Panc1 (cell line): ENCODE measurements around the gene PAGR1. TPM values are rescaled to one million over a fixed set of nuclear protein-coding genes. Genes with fewer than 3 reads are reported as not detected.

Experiments used
- ATAC-seq: fragments of 200-7000 bp; cut with Tn5 transposase; 2 replicates; pipeline ENCODE4 v1.9.1; 2020; ENCODE audit warnings: mild to moderate bottlenecking, moderate library complexity
- BruUV-seq: library from RNA; stranded (reverse); fragments of 400-500 nt; replicated peaks from 2 replicates; lab custom pipeline; 2021; lab: Mats Ljungman, UMichigan
- CTCF ChIA-PET: fragments of 300-600 bp; sonication (Branson Sonifier 250); formaldehyde crosslinking; loops from one replicate; lab custom pipeline; 2022; ENCODE audit warnings: antibody characterized with exemption; lab: Charles Lee
- POLR2A ChIA-PET: fragments of 300-600 bp; sonication (Branson Sonifier 250); formaldehyde crosslinking; loops from one replicate; lab custom pipeline; 2022; ENCODE audit warnings: antibody characterized with exemption; lab: Charles Lee
- DNase-seq: peaks from one replicate; pipeline ENCODE4 v3.0.0-alpha.2; 2010; ENCODE audit warnings: low read depth, low spot score
- H3K27ac ChIP-seq: 2 replicates; pipeline ENCODE4 v1.5.1; 2011; ENCODE audit warnings: mild to moderate bottlenecking, low read length, inconsistent platforms
- H3K27me3 ChIP-seq: fragments of 200-500 bp; sonication (Bioruptor generic); 2 replicates; pipeline ENCODE4 v1.6.0; 2014; ENCODE audit warnings: low read length, inconsistent platforms; ENCODE audit not compliant: control insufficient read depth, insufficient read depth
- H3K36me3 ChIP-seq: fragments of 200-500 bp; sonication (Bioruptor generic); 2 replicates; pipeline ENCODE4 v1.5.1; 2014; ENCODE audit warnings: inconsistent platforms, mild to moderate bottlenecking, low read length, moderate library complexity; ENCODE audit not compliant: control insufficient read depth, insufficient read depth
- H3K4me1 ChIP-seq: 2 replicates; pipeline ENCODE4 v1.5.1; 2011; ENCODE audit warnings: inconsistent platforms, mild to moderate bottlenecking, low read length, moderate library complexity; ENCODE audit not compliant: control insufficient read depth, insufficient read depth
- H3K4me3 ChIP-seq, 2 experiments: 2 replicates each; pipeline ENCODE4 v1.5.1; 2011 to 2012; ENCODE audit warnings: low read depth in 2 of 2, low read length in 2 of 2, mild to moderate bottlenecking in 2 of 2, inconsistent platforms in 1 of 2, moderate library complexity in 1 of 2
- H3K9me3 ChIP-seq: fragments of 200-500 bp; sonication (Bioruptor generic); 2 replicates; pipeline ENCODE4 v1.5.1; 2014; ENCODE audit warnings: low read depth, mild to moderate bottlenecking, inconsistent platforms, low read length, moderate library complexity; ENCODE audit not compliant: control insufficient read depth, insufficient read depth
- CTCF ChIP-seq: fragments of 450-650 bp; IDR thresholded peaks from 2 replicates; pipeline ENCODE4 v1.5.1; 2017; ENCODE audit warnings: mild to moderate bottlenecking
- POLR2AphosphoS5 ChIP-seq: IDR thresholded peaks from 2 replicates; pipeline ENCODE4 v1.6.1; 2012; ENCODE audit warnings: mild to moderate bottlenecking, low read depth, low read length, moderate library complexity
- REST ChIP-seq, 2 experiments: IDR thresholded peaks; 2 replicates each; pipeline ENCODE4 v1.6.1; 2011 to 2012; ENCODE audit warnings: low read depth in 2 of 2, control low read depth in 1 of 2, low read length in 1 of 2, mild to moderate bottlenecking in 1 of 2, moderate library complexity in 1 of 2; ENCODE audit not compliant: insufficient read depth in 1 of 2
- SIN3A ChIP-seq: IDR thresholded peaks from 2 replicates; pipeline ENCODE4 v1.6.1; 2012; ENCODE audit warnings: low read depth, mild to moderate bottlenecking, low read length, moderate library complexity, borderline replicate concordance; ENCODE audit not compliant: insufficient read depth
- TCF7L2 ChIP-seq: IDR thresholded peaks from 2 replicates; pipeline ENCODE4 v1.6.1; 2011; ENCODE audit warnings: mild to moderate bottlenecking, low read depth, low read length, inconsistent platforms
- in situ Hi-C: cut with HindIII; loops from 2 replicates; pipeline ENCODE4 v1.10.0; 2016; ENCODE audit warnings: low sequenced_read_pairs, low pct_unique_long_range_greater_than_20kb
- intact Hi-C: fragments of 100-400 bp; cut with micrococcal nuclease; formaldehyde crosslinking; loops from one replicate; pipeline ENCODE4 v1.10.0; 2022; ENCODE audit not compliant: unreplicated experiment
- total RNA-seq: library from RNA; stranded (reverse); gene quantifications from one replicate; pipeline ENCODE4 v1.2.1, GENCODE V29; 2021; ENCODE audit not compliant: unreplicated experiment

Gene PAGR1
- total RNA-seq, 1 experiment from 2014 or later = 42.5 TPM

GRCh38 chr16:29816694-29817441, 916 bp downstream of the PAGR1 start:
- Histone ChIP-seq H3K27ac (peak overlapping the region; percentile 97), H3K9me3 (no peaks in the 10 kb centered on the region), H3K27me3 (no peaks in the 10 kb centered on the region), H3K4me1 (peaks cover 67% of the 10 kb centered on the region), H3K4me3 (peak overlapping the region; percentile 86 to 92), H3K36me3 (peaks cover 3% of the 10 kb centered on the region)
- DNase-seq = no peak
- TF ChIP-seq REST (IDR thresholded peaks at IDR 0.05; ENCODE audit: insufficient read depth in 1 of 2, low read depth in 2 of 2, low read length in 1 of 2) (no peak), SIN3A (0 out of 2 replicates have a peak, but pooled peaks have one; percentile 7), TCF7L2 (no peak; the same call in 1 of the 2 replicates), CTCF (no peak), POLR2AphosphoS5 (peak; percentile 51)
- ATAC-seq = peak; percentile 52
- in situ Hi-C loops = no loop called here
- no TSS peak for BruUV-seq
- ChIA-PET POLR2A (interaction anchor here (0.7 kb wide), 1 partner anchor 72 kb away, joined by 20 read pairs; no protein-coding TSS in a partner anchor), CTCF (interaction anchor here (0.6 to 1.7 kb wide), 5 partner anchors 9 to 245 kb away, joined by 3 to 20 read pairs (median 5); no protein-coding TSS in a partner anchor)
- intact Hi-C loops = loop anchor here (10.0 kb wide), 1 partner anchor 122 kb away; no protein-coding TSS in a partner anchor

GRCh38 chr16:29818082-29818481, 2.1 kb downstream of the PAGR1 start:
- ATAC-seq = no peak
- BruUV-seq = TSS peak; percentile 50
- in situ Hi-C loops = no loop called here
- TF ChIP-seq TCF7L2 = no peak
- no peak for TF ChIP-seq REST (IDR thresholded peaks at IDR 0.05; ENCODE audit: insufficient read depth in 1 of 2, low read depth in 2 of 2, low read length in 1 of 2)
- TF ChIP-seq POLR2AphosphoS5 = no peak
- DNase-seq = no peak
- intact Hi-C loops = loop anchor here (10.0 kb wide), 1 partner anchor 123 kb away; no protein-coding TSS in a partner anchor
- no peaks in the 10 kb centered on the region for H3K27me3 ChIP-seq
- H3K4me3 ChIP-seq = peak overlapping the region in 1 of 2 experiments; percentile 7; a peak in 1 of 4 replicates
- peaks cover 68% of the 10 kb centered on the region for H3K4me1 ChIP-seq
- CTCF ChIA-PET = interaction anchor here (0.7 kb wide), 1 partner anchor 8 kb away, joined by 20 read pairs; no protein-coding TSS in a partner anchor
- POLR2A ChIA-PET = no interaction called here
- H3K9me3 ChIP-seq = no peaks in the 10 kb centered on the region
- peak overlapping the region; percentile 59 for H3K27ac ChIP-seq
- H3K36me3 ChIP-seq = peaks cover 3% of the 10 kb centered on the region
